Measurements from ENCODE around the gene CFAP119. TPM values are rescaled to one million over a fixed set of nuclear protein-coding genes. Genes with fewer than 3 reads are reported as not detected.

Gene CFAP119
- total RNA-seq, 2 experiments from 2014 or later = 3.1 to 4.1 TPM

- no peaks in the 10 kb centered on the region for H3K27me3 Mint-ChIP-seq
- no peak for DNase-seq
- H3K4me3 Mint-ChIP-seq = no peak overlapping the region
- ChIA-PET POLR2A (no interaction called here), CTCF (no interaction called here)
- peaks cover 10% of the 10 kb centered on the region for H3K4me1 Mint-ChIP-seq
- peaks cover 64% of the 10 kb centered on the region for H3K36me3 Mint-ChIP-seq (ENCODE audit: low read depth)
- no peaks in the 10 kb centered on the region for H3K9me3 Mint-ChIP-seq
- H3K27ac Mint-ChIP-seq = no peak overlapping the region
Measured at GRCh38 chr16:30738984-30739951, 22.6 kb downstream of the CFAP119 start.

GRCh38 chr16:30737794-30738648 is 23.8 kb downstream of the CFAP119 start:
- ChIA-PET POLR2A (interaction anchor here (1.4 to 4.5 kb wide), 2 partner anchors 10 to 77 kb away, joined by 3 to 16 read pairs; partner anchors contain the start of gene PHKG2), CTCF (no interaction called here)
- H3K4me3 Mint-ChIP-seq = no peak overlapping the region
- peaks cover 10% of the 10 kb centered on the region for H3K4me1 Mint-ChIP-seq
- DNase-seq = no peak
- H3K27ac Mint-ChIP-seq = no peak overlapping the region
- peaks cover 67% of the 10 kb centered on the region for H3K36me3 Mint-ChIP-seq (ENCODE audit: low read depth)
- H3K9me3 Mint-ChIP-seq = no peaks in the 10 kb centered on the region
- no peaks in the 10 kb centered on the region for H3K27me3 Mint-ChIP-seq

- no peak overlapping the region for H3K27ac Mint-ChIP-seq
- no peak for DNase-seq
- H3K4me3 Mint-ChIP-seq = no peak overlapping the region
- no peaks in the 10 kb centered on the region for H3K27me3 Mint-ChIP-seq
- peaks cover 10% of the 10 kb centered on the region for H3K4me1 Mint-ChIP-seq
- H3K36me3 Mint-ChIP-seq (ENCODE audit: low read depth) = peaks cover 70% of the 10 kb centered on the region
- H3K9me3 Mint-ChIP-seq = no peaks in the 10 kb centered on the region
- ChIA-PET POLR2A (interaction anchor here (1.4 to 4.5 kb wide), 2 partner anchors 11 to 77 kb away, joined by 3 to 16 read pairs; partner anchors contain the start of gene PHKG2), CTCF (no interaction called here)
Measured at GRCh38 chr16:30736995-30737793, 24.7 kb downstream of the CFAP119 start.

- no peak overlapping the region for H3K4me3 Mint-ChIP-seq
- no peak overlapping the region for H3K27ac Mint-ChIP-seq
- DNase-seq = no peak
- no peaks in the 10 kb centered on the region for H3K9me3 Mint-ChIP-seq
- POLR2A ChIA-PET = interaction anchor here (1.1 to 2.2 kb wide), 4 partner anchors 9 to 144 kb away, joined by 3 to 12 read pairs (median 4); partner anchors contain the start of genes PHKG2 and SRCAP
- peaks cover 14% of the 10 kb centered on the region for H3K4me1 Mint-ChIP-seq
- CTCF ChIA-PET = no interaction called here
- no peaks in the 10 kb centered on the region for H3K27me3 Mint-ChIP-seq
- peaks cover 64% of the 10 kb centered on the region for H3K36me3 Mint-ChIP-seq (ENCODE audit: low read depth)
Measured at GRCh38 chr16:30731411-30731810, 30.5 kb downstream of the CFAP119 start.

GRCh38 chr16:30728899-30729672 is 32.8 kb downstream of the CFAP119 start:
- Mint-ChIP-seq H3K4me1 (peaks cover 14% of the 10 kb centered on the region), H3K27ac (no peak overlapping the region), H3K27me3 (no peaks in the 10 kb centered on the region), H3K4me3 (no peak overlapping the region), H3K36me3 (ENCODE audit: low read depth) (peaks cover 68% of the 10 kb centered on the region), H3K9me3 (no peaks in the 10 kb centered on the region)
- DNase-seq = no peak
- ChIA-PET CTCF (no interaction called here), POLR2A (no interaction called here)

GRCh38 chr16:30728321-30728720 is 33.5 kb downstream of the CFAP119 start:
- Mint-ChIP-seq H3K27ac (no peak overlapping the region), H3K9me3 (no peaks in the 10 kb centered on the region), H3K4me1 (peaks cover 14% of the 10 kb centered on the region), H3K27me3 (no peaks in the 10 kb centered on the region), H3K36me3 (ENCODE audit: low read depth) (peaks cover 69% of the 10 kb centered on the region), H3K4me3 (no peak overlapping the region)
- DNase-seq = no peak
- POLR2A ChIA-PET = interaction anchor here (1.4 kb wide), 1 partner anchor 30 kb away, joined by 3 read pairs; the partner anchor contains the start of gene SRCAP
- CTCF ChIA-PET = no interaction called here

- Mint-ChIP-seq H3K4me1 (peaks cover 10% of the 10 kb centered on the region), H3K36me3 (ENCODE audit: low read depth) (peaks cover 82% of the 10 kb centered on the region), H3K9me3 (no peaks in the 10 kb centered on the region), H3K27me3 (no peaks in the 10 kb centered on the region), H3K4me3 (no peak overlapping the region), H3K27ac (no peak overlapping the region)
- POLR2A ChIA-PET = interaction anchor here (1.3 kb wide), 1 partner anchor 23 kb away, joined by 3 read pairs; the partner anchor contains the start of gene PHKG2
- CTCF ChIA-PET = interaction anchor here (1.0 kb wide), 1 partner anchor 217 kb away, joined by 3 read pairs; no protein-coding TSS in a partner anchor
- no peak for DNase-seq
Measured at GRCh38 chr16:30725418-30725792, 36.5 kb downstream of the CFAP119 start.

GRCh38 chr16:30724641-30725417 is 37.0 kb downstream of the CFAP119 start:
- H3K27me3 Mint-ChIP-seq = no peaks in the 10 kb centered on the region
- DNase-seq = no peak
- peaks cover 82% of the 10 kb centered on the region for H3K36me3 Mint-ChIP-seq (ENCODE audit: low read depth)
- ChIA-PET CTCF (interaction anchor here (1.0 kb wide), 1 partner anchor 218 kb away, joined by 3 read pairs; no protein-coding TSS in a partner anchor), POLR2A (interaction anchor here (1.3 kb wide), 1 partner anchor 23 kb away, joined by 3 read pairs; the partner anchor contains the start of gene PHKG2)
- no peak overlapping the region for H3K27ac Mint-ChIP-seq
- no peak overlapping the region for H3K4me3 Mint-ChIP-seq
- peaks cover 5% of the 10 kb centered on the region for H3K4me1 Mint-ChIP-seq
- H3K9me3 Mint-ChIP-seq = no peaks in the 10 kb centered on the region

- peak overlapping the region; percentile 16 for H3K27ac Mint-ChIP-seq
- peaks cover 79% of the 10 kb centered on the region for H3K36me3 Mint-ChIP-seq (ENCODE audit: low read depth)
Measured at GRCh38 chr16:30723725-30724355, 38.0 kb downstream of the CFAP119 start.

GRCh38 chr16:30722916-30723315 is 38.9 kb downstream of the CFAP119 start:
- peaks cover 75% of the 10 kb centered on the region for H3K36me3 Mint-ChIP-seq (ENCODE audit: low read depth)
- ChIA-PET CTCF (no interaction called here), POLR2A (interaction anchor here (1.1 to 1.4 kb wide), 2 partner anchors 10 to 24 kb away, joined by 3 to 5 read pairs; partner anchors contain the start of gene SRCAP)
- DNase-seq = no peak
- H3K9me3 Mint-ChIP-seq = no peaks in the 10 kb centered on the region
- H3K27ac Mint-ChIP-seq = no peak overlapping the region
- H3K27me3 Mint-ChIP-seq = no peaks in the 10 kb centered on the region
- H3K4me3 Mint-ChIP-seq = no peak overlapping the region
- peaks cover 2% of the 10 kb centered on the region for H3K4me1 Mint-ChIP-seq

More at GRCh38 chr16:30723725-30724355, 38.0 kb downstream of the CFAP119 start:
- H3K9me3 Mint-ChIP-seq = no peaks in the 10 kb centered on the region
- ChIA-PET POLR2A (no interaction called here), CTCF (no interaction called here)
- peaks cover 2% of the 10 kb centered on the region for H3K4me1 Mint-ChIP-seq
- DNase-seq = no peak
- H3K4me3 Mint-ChIP-seq = no peak overlapping the region
- H3K27me3 Mint-ChIP-seq = no peaks in the 10 kb centered on the region

GRCh38 chr16:30722443-30722842 is 39.4 kb downstream of the CFAP119 start:
- POLR2A ChIA-PET = interaction anchor here (1.1 to 1.4 kb wide), 2 partner anchors 10 to 23 kb away, joined by 3 to 5 read pairs; partner anchors contain the start of gene SRCAP
- H3K27ac Mint-ChIP-seq = no peak overlapping the region

More at GRCh38 chr16:30722443-30722842, 39.4 kb downstream of the CFAP119 start:
- CTCF ChIA-PET = no interaction called here
- H3K27me3 Mint-ChIP-seq = no peaks in the 10 kb centered on the region
- H3K36me3 Mint-ChIP-seq (ENCODE audit: low read depth) = peaks cover 74% of the 10 kb centered on the region
- no peak for DNase-seq
- H3K4me3 Mint-ChIP-seq = no peak overlapping the region
- H3K9me3 Mint-ChIP-seq = no peaks in the 10 kb centered on the region
- H3K4me1 Mint-ChIP-seq = peaks cover 2% of the 10 kb centered on the region
